CD14-positive monocyte (primary cell): ENCODE measurements around the gene F2RL3. TPM values are rescaled to one million over a fixed set of nuclear protein-coding genes. Genes with fewer than 3 reads are reported as not detected.
A peak's percentile ranks its signal among the peaks of the same experiment; 100 is the strongest.

Source experiments
- DNase-seq, 3 donors: peaks; one replicate each; pipeline ENCODE4 v3.0.0-alpha.2; 2011 to 2022
- H2AFZ ChIP-seq: 2 replicates; pipeline ENCODE4 v1.6.0; 2012; ENCODE audit warnings: mild to moderate bottlenecking, low read depth, low read length, inconsistent platforms; ENCODE audit not compliant: insufficient read depth, poor library complexity, severe bottlenecking
- H3K27ac ChIP-seq, 2 donors: 1 replicate in 1 of 2; 2 replicates in 1 of 2; pipeline ENCODE4 v1.5.1; 2012 to 2013; ENCODE audit warnings: low read length in 2 of 2, control low read depth in 1 of 2, inconsistent platforms in 1 of 2, low read depth in 1 of 2, mild to moderate bottlenecking in 1 of 2
- H3K27me3 ChIP-seq, 2 donors: one replicate each; pipeline versions ENCODE4 v1.6.0 to v1.6.1; 2011 to 2013; ENCODE audit warnings: low read length in 2 of 2; ENCODE audit not compliant: control insufficient read depth in 2 of 2, insufficient read depth in 2 of 2
- H3K36me3 ChIP-seq, 2 donors: replicated peaks in 1 of 2; 1 replicate in 1 of 2; 2 replicates in 1 of 2; pipeline versions ENCODE4 v1.5.1 to v1.6.1; 2012 to 2013; ENCODE audit warnings: low read length in 2 of 2, control low read depth in 1 of 2, inconsistent platforms in 1 of 2, mild to moderate bottlenecking in 1 of 2; ENCODE audit not compliant: insufficient read depth in 2 of 2, control insufficient read depth in 1 of 2
- H3K4me1 ChIP-seq, 2 donors: 1 replicate in 1 of 2; 2 replicates in 1 of 2; pipeline versions ENCODE4 v1.5.1 to v1.6.1; 2012 to 2013; ENCODE audit warnings: low read length in 2 of 2, control low read depth in 1 of 2, inconsistent platforms in 1 of 2, mild to moderate bottlenecking in 1 of 2, moderate library complexity in 1 of 2; ENCODE audit not compliant: insufficient read depth in 2 of 2, control insufficient read depth in 1 of 2
- H3K4me2 ChIP-seq: replicated peaks from 2 replicates; pipeline ENCODE3; 2012; ENCODE audit warnings: low read length, moderate library complexity, mild to moderate bottlenecking; ENCODE audit not compliant: poor library complexity, severe bottlenecking; ENCODE audit errors: extremely low read depth
- H3K4me3 ChIP-seq, 3 experiments: fragments of 200-600 bp in 1 of 3; sonication (generic) in 1 of 3; replicated peaks in 1 of 3; 1 replicate in 2 of 3; 2 replicates in 1 of 3; pipeline ENCODE4 v1.5.1; 2011 to 2013; ENCODE audit warnings: low read length in 3 of 3, mild to moderate bottlenecking in 3 of 3, control low read depth in 2 of 3, low read depth in 2 of 3, inconsistent platforms in 1 of 3, moderate library complexity in 1 of 3
- H3K79me2 ChIP-seq: 2 replicates; pipeline ENCODE4 v1.6.0; 2012; ENCODE audit warnings: mild to moderate bottlenecking, control low read depth, inconsistent platforms, low read length, moderate library complexity; ENCODE audit not compliant: insufficient read depth
- H3K9ac ChIP-seq: 2 replicates; pipeline ENCODE4 v1.6.0; 2017; ENCODE audit warnings: low read length, mild to moderate bottlenecking; ENCODE audit not compliant: insufficient read depth, poor library complexity, severe bottlenecking
- H3K9me3 ChIP-seq, 2 donors: replicated peaks in 1 of 2; 1 replicate in 1 of 2; 2 replicates in 1 of 2; pipeline versions ENCODE4 v1.5.1 to v1.6.1; 2012 to 2013; ENCODE audit warnings: low read length in 2 of 2, control low read depth in 1 of 2; ENCODE audit not compliant: control insufficient read depth in 1 of 2, insufficient read depth in 1 of 2
- H4K20me1 ChIP-seq: 2 replicates; pipeline ENCODE4 v1.6.0; 2012; ENCODE audit warnings: mild to moderate bottlenecking, low read length, control low read depth, moderate library complexity; ENCODE audit not compliant: insufficient read depth
- H3K27ac Mint-ChIP-seq, 7 donors: one replicate each; pipeline ENCODE4 v1.8.0; 2020; ENCODE audit warnings: mild to moderate bottlenecking in 7 of 7, mixed read lengths in 7 of 7, moderate library complexity in 6 of 7, inconsistent platforms in 2 of 7
- H3K27me3 Mint-ChIP-seq, 3 donors: one replicate each; pipeline ENCODE4 v1.8.0; 2021 to 2022; ENCODE audit warnings: low read depth in 3 of 3, mild to moderate bottlenecking in 3 of 3, mixed read lengths in 3 of 3, moderate library complexity in 3 of 3, inconsistent platforms in 1 of 3
- H3K36me3 Mint-ChIP-seq, 2 donors: one replicate each; pipeline ENCODE4 v1.8.0; 2020; ENCODE audit warnings: mixed read lengths in 2 of 2, inconsistent platforms in 1 of 2, mild to moderate bottlenecking in 1 of 2
- H3K4me1 Mint-ChIP-seq: one replicate; pipeline ENCODE4 v1.8.0; 2020; ENCODE audit warnings: mild to moderate bottlenecking, mixed read lengths
- H3K4me3 Mint-ChIP-seq, 2 donors: one replicate each; pipeline ENCODE4 v1.8.0; 2020; ENCODE audit warnings: mild to moderate bottlenecking in 2 of 2, mixed read lengths in 2 of 2, moderate library complexity in 1 of 2
- H3K9me3 Mint-ChIP-seq, 7 donors: one replicate each; pipeline ENCODE4 v1.8.0; 2020 to 2022; ENCODE audit warnings: mixed read lengths in 7 of 7, mild to moderate bottlenecking in 6 of 7, moderate library complexity in 6 of 7, inconsistent platforms in 2 of 7
- WGBS: methylation state at CpG from one replicate; pipeline ENCODE4 v1.1.5; 2013; ENCODE audit warnings: missing lambda C conversion rate; ENCODE audit not compliant: insufficient coverage; 5-methylcytosine and 5-hydroxymethylcytosine counted together
- intact Hi-C, 2 donors: fragments of 100-400 bp; cut with micrococcal nuclease; formaldehyde crosslinking; loops; one replicate each; pipeline versions ENCODE4 v1.15.0 to v1.15.1; 2023
- polyA plus RNA-seq, 3 donors: library from polyadenylated mRNA; depleted of rRNA in 1 of 3; unstranded in 2 of 3; stranded (reverse) in 1 of 3; fragments of 300-500 nt in 2 of 3; fragments of >200 nt in 1 of 3; fragmentation: Illumina TruSeq in 2 of 3; gene quantifications; 1 replicate in 2 of 3; 2 replicates in 1 of 3; pipeline ENCODE4 v1.2.3, GENCODE V29; 2012 to 2021
- TF ChIP-seq, protein P1 (sequence below): fragments of 200-600 bp; IDR thresholded peaks from one replicate; pipeline ENCODE4 v1.8.0; 2022; ENCODE audit warnings: antibody characterized with exemption, mild to moderate bottlenecking

F2RL3 gene
- polyA plus RNA-seq, 3 donors, result 0.05 TPM; not detected in 2

DNA sequence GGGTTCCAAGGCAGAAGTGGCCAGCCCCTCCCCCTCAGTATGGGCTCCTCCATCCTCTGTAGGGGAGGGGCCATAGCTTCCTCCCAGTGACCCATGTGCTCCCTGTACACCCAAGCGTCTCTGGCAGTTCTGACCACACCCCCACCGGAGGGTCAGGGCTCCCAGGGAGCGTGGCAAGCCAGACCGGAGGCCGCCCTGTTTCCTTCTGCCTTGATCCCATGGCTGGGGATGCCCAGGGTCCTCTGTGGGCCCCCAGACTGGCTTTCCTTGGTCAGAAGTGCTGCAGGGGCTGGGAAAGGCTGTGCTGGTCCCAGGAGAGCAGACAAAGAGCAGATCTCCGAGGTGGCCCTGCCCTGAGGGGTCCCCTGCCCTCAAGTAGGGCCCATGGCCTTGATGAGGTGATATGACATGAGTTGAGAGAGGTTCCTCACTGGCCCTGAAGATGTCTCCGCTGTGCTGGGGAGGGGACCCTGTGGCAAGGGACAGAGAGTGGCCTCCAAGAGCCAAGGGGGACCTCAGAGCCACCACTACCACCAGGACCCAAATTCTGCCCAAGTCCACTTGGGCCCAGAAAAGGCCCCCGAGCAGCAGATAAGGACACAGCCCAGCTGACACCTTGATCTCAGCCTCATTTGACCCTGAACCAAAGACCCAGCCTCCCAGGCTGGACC lies 7.8 kb upstream of the F2RL3 start:
- Mint-ChIP-seq H3K4me3 (no peak overlapping the region), H3K27ac (no peak overlapping the region), H3K27me3 (peaks cover 2 to 9% (median 6%) of the 10 kb centered on the region in 3 donors), H3K9me3 (peaks cover 52 to 66% (median 64%) of the 10 kb centered on the region in 7 donors), H3K4me1 (peaks cover 2% of the 10 kb centered on the region), H3K36me3 (peaks cover 46 to 52% of the 10 kb centered on the region in 2 donors)
- Histone ChIP-seq H3K4me3 (no peak overlapping the region), H3K9me3 (peaks cover 37 to 71% of the 10 kb centered on the region in 2 donors), H4K20me1 (peaks cover 26% of the 10 kb centered on the region), H3K36me3 (peaks cover 43 to 47% of the 10 kb centered on the region in 2 donors), H3K79me2 (no peaks in the 10 kb centered on the region), H2AFZ (no peak overlapping the region), H3K27me3 (no peaks in the 10 kb centered on the region), H3K9ac (no peak overlapping the region), H3K4me1 (peaks cover 0 to 5% of the 10 kb centered on the region in 2 donors), H3K4me2 (no peak overlapping the region), H3K27ac (no peak overlapping the region)
- DNase-seq, result no peak
- 95% methylated on average over 7 of the region's 8 CpGs for WGBS
- intact Hi-C loops, result no loop called here
- TF ChIP-seq, protein P1, sequence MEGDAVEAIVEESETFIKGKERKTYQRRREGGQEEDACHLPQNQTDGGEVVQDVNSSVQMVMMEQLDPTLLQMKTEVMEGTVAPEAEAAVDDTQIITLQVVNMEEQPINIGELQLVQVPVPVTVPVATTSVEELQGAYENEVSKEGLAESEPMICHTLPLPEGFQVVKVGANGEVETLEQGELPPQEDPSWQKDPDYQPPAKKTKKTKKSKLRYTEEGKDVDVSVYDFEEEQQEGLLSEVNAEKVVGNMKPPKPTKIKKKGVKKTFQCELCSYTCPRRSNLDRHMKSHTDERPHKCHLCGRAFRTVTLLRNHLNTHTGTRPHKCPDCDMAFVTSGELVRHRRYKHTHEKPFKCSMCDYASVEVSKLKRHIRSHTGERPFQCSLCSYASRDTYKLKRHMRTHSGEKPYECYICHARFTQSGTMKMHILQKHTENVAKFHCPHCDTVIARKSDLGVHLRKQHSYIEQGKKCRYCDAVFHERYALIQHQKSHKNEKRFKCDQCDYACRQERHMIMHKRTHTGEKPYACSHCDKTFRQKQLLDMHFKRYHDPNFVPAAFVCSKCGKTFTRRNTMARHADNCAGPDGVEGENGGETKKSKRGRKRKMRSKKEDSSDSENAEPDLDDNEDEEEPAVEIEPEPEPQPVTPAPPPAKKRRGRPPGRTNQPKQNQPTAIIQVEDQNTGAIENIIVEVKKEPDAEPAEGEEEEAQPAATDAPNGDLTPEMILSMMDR, result no peak

DNA sequence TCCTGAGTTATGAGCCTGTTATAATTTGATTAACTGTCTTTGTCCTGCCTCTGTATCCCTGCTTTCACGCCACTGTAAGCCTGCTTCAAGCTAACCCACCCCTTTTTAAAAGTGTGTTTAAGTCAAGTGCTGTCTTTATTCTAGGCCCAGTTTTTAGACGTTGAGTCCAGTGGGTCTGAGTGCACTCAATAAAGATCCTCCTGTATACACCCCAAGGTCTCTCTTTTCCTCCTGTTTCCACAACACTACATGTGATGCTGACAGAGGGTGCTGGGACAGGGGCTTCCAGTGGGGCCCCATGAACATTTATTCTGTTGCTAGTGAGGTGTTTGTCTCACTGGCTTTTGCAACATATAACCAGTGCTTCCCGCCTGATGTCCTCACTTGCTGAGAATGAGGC lies 6.7 kb upstream of the F2RL3 start:
- 100% methylated on average over 1 of the region's 3 CpGs for WGBS
- Histone ChIP-seq H3K4me3 (no peak overlapping the region), H3K27ac (no peak overlapping the region), H4K20me1 (peaks cover 15% of the 10 kb centered on the region), H3K36me3 (peaks cover 32 to 36% of the 10 kb centered on the region in 2 donors), H3K9ac (no peak overlapping the region), H2AFZ (no peak overlapping the region), H3K4me1 (peaks cover 0 to 5% of the 10 kb centered on the region in 2 donors), H3K27me3 (peaks cover 0 to 4% of the 10 kb centered on the region in 2 donors), H3K79me2 (no peaks in the 10 kb centered on the region), H3K4me2 (no peak overlapping the region), H3K9me3 (peaks cover 37 to 71% of the 10 kb centered on the region in 2 donors)
- Mint-ChIP-seq H3K27ac (peak overlapping the region in 1 of 7 donors; percentile 66), H3K4me1 (no peaks in the 10 kb centered on the region), H3K27me3 (peaks cover 4 to 16% (median 10%) of the 10 kb centered on the region in 3 donors), H3K9me3 (peaks cover 52 to 68% (median 63%) of the 10 kb centered on the region in 7 donors), H3K4me3 (no peak overlapping the region), H3K36me3 (peaks cover 36 to 41% of the 10 kb centered on the region in 2 donors)
- intact Hi-C loops, result no loop called here
- TF ChIP-seq, protein P1, result no peak
- DNase-seq, result no peak
